Breast epithelium (tissue), 4 donors: ENCODE results near the gene CHIT1. TPM values are rescaled to one million over a fixed set of nuclear protein-coding genes. Genes with fewer than 3 reads are reported as not detected.
A peak's percentile ranks its signal among the peaks of the same experiment; 100 is the strongest.

Experiments used
- DNase-seq, 2 donors: peaks; one replicate each; pipeline ENCODE4 v3.0.0-alpha.2; 2019; ENCODE audit warnings: low spot score in 2 of 2
- H3K27ac ChIP-seq, 2 donors: fragments of 200-600 bp; sonication (generic) in 1 of 2; one replicate each; pipeline ENCODE4 v1.5.1; 2016 to 2019; ENCODE audit warnings: mild to moderate bottlenecking in 1 of 2
- H3K27me3 ChIP-seq, 2 donors: fragments of 200-600 bp; sonication (generic) in 1 of 2; one replicate each; pipeline versions ENCODE4 v1.5.1 to v1.6.0; 2017 to 2019; ENCODE audit warnings: control low read depth in 1 of 2, mild to moderate bottlenecking in 1 of 2
- H3K36me3 ChIP-seq: fragments of 200-600 bp; one replicate; pipeline ENCODE4 v1.5.1; 2019
- H3K4me1 ChIP-seq, 2 donors: fragments of 200-600 bp; sonication (generic); one replicate each; pipeline ENCODE4 v1.5.1; 2016 to 2019; ENCODE audit warnings: control low read depth in 1 of 2
- H3K4me3 ChIP-seq, 3 donors: fragments of 200-600 bp; sonication (generic); 1 replicate in 2 of 3; 2 replicates in 1 of 3; pipeline ENCODE4 v1.5.1; 2016 to 2019; ENCODE audit warnings: mild to moderate bottlenecking in 3 of 3, moderate library complexity in 2 of 3
- H3K9me3 ChIP-seq, 2 donors: fragments of 200-600 bp; sonication (generic) in 1 of 2; one replicate each; pipeline ENCODE4 v1.5.1; 2016 to 2019; ENCODE audit warnings: control low read depth in 1 of 2
- POLR2A ChIP-seq: fragments of 450-650 bp; IDR thresholded peaks from one replicate; pipeline ENCODE4 v1.6.1; 2016; ENCODE audit warnings: antibody characterized with exemption, mild to moderate bottlenecking, moderate library complexity
- POLR2AphosphoS5 ChIP-seq, 3 donors: sonication (generic); formaldehyde crosslinking; IDR thresholded peaks; one replicate each; pipeline ENCODE4 v1.6.1; 2017; ENCODE audit warnings: antibody characterized with exemption in 3 of 3
- intact Hi-C: fragments of 100-400 bp; cut with DNase I; formaldehyde crosslinking; loops from one replicate; pipeline ENCODE4 v1.15.1; 2023; ENCODE audit warnings: low total_unique reads
- total RNA-seq, 3 donors: library from RNA; depleted of rRNA; stranded (reverse); fragments of >200 nt; gene quantifications; one replicate each; pipeline ENCODE4 v1.1.0, GENCODE V29; 2016
- TF ChIP-seq, protein P1 (sequence below), 3 donors: fragments of 450-650 bp; IDR thresholded peaks; one replicate each; pipeline ENCODE4 v1.5.1; 2016 to 2017; ENCODE audit warnings: antibody characterized with exemption in 3 of 3, mild to moderate bottlenecking in 3 of 3, moderate library complexity in 3 of 3

The CHIT1 gene
- total RNA-seq, 3 donors from 2014 or later = 5.1 to 15.2 TPM; not detected in 1

DNA sequence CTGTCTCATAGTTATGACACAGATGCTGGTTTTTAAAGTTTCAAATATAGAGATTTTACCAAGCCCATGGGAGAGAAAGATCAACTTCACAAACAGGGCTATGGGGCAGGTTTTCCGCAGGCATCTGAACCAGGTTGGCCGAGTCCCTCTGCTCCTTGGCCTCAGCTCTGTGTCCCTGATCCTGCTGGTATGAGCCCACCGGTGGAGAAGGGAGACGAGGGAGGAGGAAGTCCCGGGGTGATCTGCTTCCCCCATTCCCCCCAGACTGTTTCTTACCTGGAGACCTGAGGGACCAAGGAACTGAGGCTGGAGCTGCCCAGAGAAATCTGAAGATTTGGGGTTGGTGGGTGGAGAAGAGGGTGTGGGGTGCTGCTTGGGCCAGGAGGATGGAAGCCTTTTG, 46.9 kb upstream of the CHIT1 start:
- TF ChIP-seq, protein P1, sequence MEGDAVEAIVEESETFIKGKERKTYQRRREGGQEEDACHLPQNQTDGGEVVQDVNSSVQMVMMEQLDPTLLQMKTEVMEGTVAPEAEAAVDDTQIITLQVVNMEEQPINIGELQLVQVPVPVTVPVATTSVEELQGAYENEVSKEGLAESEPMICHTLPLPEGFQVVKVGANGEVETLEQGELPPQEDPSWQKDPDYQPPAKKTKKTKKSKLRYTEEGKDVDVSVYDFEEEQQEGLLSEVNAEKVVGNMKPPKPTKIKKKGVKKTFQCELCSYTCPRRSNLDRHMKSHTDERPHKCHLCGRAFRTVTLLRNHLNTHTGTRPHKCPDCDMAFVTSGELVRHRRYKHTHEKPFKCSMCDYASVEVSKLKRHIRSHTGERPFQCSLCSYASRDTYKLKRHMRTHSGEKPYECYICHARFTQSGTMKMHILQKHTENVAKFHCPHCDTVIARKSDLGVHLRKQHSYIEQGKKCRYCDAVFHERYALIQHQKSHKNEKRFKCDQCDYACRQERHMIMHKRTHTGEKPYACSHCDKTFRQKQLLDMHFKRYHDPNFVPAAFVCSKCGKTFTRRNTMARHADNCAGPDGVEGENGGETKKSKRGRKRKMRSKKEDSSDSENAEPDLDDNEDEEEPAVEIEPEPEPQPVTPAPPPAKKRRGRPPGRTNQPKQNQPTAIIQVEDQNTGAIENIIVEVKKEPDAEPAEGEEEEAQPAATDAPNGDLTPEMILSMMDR (IDR thresholded peaks at IDR 0.05) = no peak
- TF ChIP-seq POLR2A (no peak), POLR2AphosphoS5 (IDR thresholded peaks at IDR 0.05) (no peak)
- Histone ChIP-seq H3K4me3 (no peak overlapping the region), H3K36me3 (no peaks in the 10 kb centered on the region), H3K27me3 (no peaks in the 10 kb centered on the region), H3K4me1 (peaks cover 7 to 22% of the 10 kb centered on the region in 2 donors), H3K27ac (peak overlapping the region in 1 of 2 donors; percentile 87), H3K9me3 (no peaks in the 10 kb centered on the region)
- DNase-seq = no peak
- intact Hi-C loops = loop anchor here (10.0 kb wide), 2 partner anchors 208 to 242 kb away; no protein-coding TSS in a partner anchor

- no peak overlapping the region for H3K4me3 ChIP-seq
- H3K27ac ChIP-seq = peak overlapping the region in 1 of 2 donors; percentile 67
- H3K4me1 ChIP-seq = peaks cover 7 to 22% of the 10 kb centered on the region in 2 donors
- intact Hi-C loops = loop anchor here (10.0 kb wide), 2 partner anchors 209 to 241 kb away; no protein-coding TSS in a partner anchor
- no peaks in the 10 kb centered on the region for H3K9me3 ChIP-seq
- DNase-seq = no peak
- H3K36me3 ChIP-seq = no peaks in the 10 kb centered on the region
- no peak for TF ChIP-seq POLR2AphosphoS5 (IDR thresholded peaks at IDR 0.05)
- TF ChIP-seq, protein P1 (IDR thresholded peaks at IDR 0.05) = no peak
- H3K27me3 ChIP-seq = no peaks in the 10 kb centered on the region
Observed at GRCh38 chr1:203275656-203276272, 46.3 kb upstream of the CHIT1 start.

DNA sequence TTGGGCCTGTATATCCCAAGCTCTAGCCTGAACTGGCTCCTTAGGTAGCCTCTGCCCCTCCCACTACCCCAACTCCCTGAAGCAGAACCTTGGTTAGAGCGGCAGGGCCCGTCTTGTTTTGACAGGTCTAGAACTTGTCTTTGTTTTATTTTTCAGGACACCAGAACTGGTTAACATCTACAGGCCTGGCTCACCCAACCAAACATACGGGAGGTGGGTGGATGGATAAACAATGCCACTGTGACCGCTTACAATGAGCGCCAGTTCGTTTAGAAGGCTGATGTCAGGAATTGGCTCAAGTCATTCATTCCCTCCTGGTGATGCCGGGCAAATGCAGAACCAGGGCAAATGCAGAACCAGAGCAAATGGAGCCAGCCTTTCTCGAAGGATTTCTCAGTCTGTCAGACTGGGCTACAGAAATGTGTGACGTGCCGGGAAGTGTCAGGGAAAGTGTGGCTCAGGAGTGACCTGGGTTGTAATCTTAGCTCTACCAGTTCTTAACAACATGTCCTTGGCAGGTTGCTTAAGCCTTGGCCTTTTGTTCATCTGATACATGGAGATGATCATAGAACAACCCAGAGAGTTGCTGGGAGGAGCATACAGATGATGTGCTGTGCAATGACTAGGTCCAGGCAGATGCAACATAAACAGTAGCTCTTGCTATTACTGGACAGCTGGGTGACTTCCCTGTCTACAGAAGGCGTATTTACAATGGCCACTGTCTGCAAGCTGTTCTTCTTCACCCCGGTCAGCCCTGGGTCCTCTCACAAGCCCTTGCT, 45.3 kb upstream of the CHIT1 start:
- intact Hi-C loops = loop anchor here (5.0 to 10.0 kb wide), 3 partner anchors 58 to 240 kb away; no protein-coding TSS in a partner anchor
- Histone ChIP-seq H3K36me3 (no peaks in the 10 kb centered on the region), H3K9me3 (no peaks in the 10 kb centered on the region), H3K27ac (peak overlapping the region; percentile 67 to 73), H3K4me3 (no peak overlapping the region), H3K27me3 (no peaks in the 10 kb centered on the region), H3K4me1 (peaks cover 7 to 22% of the 10 kb centered on the region in 2 donors)
- TF ChIP-seq POLR2AphosphoS5 (IDR thresholded peaks at IDR 0.05) = peak in 2 of 3 donors; percentile 2 to 45
- TF ChIP-seq, protein P1 (IDR thresholded peaks at IDR 0.05) = peak in 1 of 3 donors; percentile 10
- TF ChIP-seq POLR2A = no peak
- peak in 1 of 2 donors; percentile 40 for DNase-seq

DNA sequence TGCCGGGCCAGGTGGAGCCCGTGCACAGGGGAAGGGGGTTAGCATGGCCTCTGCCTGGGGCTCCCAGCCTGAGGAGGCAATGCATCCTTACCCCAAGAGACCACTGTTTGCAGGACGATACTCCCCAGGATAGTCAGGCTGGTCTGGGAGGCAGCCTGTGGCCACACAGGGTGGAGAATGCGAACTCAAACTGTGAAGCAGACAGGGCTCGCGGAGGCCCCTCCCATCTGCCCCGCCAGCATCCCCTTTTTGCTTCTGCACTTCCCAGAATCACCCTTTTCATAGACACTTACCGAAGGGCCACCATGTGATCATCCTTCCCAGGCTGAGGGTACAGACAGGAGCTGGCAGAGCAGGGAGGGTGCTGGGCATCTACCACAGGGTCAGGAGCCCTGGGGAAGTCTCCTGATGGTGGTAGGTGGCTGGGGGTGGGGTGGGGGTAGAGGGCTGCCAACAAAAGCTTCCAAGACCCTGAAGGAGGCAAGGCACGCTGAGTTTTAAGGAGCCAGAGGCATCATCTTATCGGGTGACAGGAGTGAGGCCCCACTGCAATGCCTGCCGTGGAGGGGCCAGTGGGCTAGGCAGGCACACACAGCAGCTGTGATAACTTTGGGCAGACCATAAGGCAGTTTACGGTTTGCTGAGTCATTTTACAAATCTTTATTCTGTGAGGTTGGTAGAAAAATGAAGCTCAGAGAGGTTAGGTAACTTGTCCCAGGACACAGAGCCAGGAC, 44.6 kb upstream of the CHIT1 start:
- Histone ChIP-seq H3K9me3 (no peaks in the 10 kb centered on the region), H3K27ac (peak overlapping the region; percentile 67 to 73), H3K4me3 (peak overlapping the region in 1 of 3 donors; percentile 28), H3K36me3 (no peaks in the 10 kb centered on the region), H3K27me3 (no peaks in the 10 kb centered on the region), H3K4me1 (peaks cover 7 to 22% of the 10 kb centered on the region in 2 donors)
- TF ChIP-seq POLR2AphosphoS5 (IDR thresholded peaks at IDR 0.05) = no peak
- no peak for TF ChIP-seq POLR2A
- TF ChIP-seq, protein P1 (IDR thresholded peaks at IDR 0.05) = no peak
- no peak for DNase-seq
- intact Hi-C loops = loop anchor here (5.0 to 10.0 kb wide), 3 partner anchors 58 to 239 kb away; no protein-coding TSS in a partner anchor
